ENCODE measurements around the gene DCDC1. TPM values are rescaled to one million over a fixed set of nuclear protein-coding genes. Genes with fewer than 3 reads are reported as not detected.

Gene DCDC1
- total RNA-seq, 1 experiment from 2014 or later: 0.68 TPM

DNA sequence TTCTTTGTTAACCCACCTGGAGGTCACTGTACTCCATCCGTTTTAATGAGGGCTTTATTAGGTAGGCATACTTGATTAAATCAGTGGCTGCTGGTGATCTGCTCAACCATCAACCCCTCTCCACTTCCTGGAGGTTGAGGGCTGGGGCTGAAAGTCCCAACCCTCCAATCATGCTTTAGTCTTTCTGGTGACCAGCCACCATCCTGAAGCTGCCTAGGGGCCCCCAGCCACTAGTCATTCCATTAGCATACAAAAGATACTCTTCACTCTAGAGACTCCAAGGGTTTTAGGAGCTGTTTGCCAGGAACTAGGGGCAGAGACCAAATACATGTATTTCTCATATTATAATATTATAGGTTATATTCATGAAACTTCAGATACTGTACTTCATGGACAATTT is 13.6 kb upstream of the DCDC1 start:
- CTCF ChIA-PET: no interaction called here

DNA sequence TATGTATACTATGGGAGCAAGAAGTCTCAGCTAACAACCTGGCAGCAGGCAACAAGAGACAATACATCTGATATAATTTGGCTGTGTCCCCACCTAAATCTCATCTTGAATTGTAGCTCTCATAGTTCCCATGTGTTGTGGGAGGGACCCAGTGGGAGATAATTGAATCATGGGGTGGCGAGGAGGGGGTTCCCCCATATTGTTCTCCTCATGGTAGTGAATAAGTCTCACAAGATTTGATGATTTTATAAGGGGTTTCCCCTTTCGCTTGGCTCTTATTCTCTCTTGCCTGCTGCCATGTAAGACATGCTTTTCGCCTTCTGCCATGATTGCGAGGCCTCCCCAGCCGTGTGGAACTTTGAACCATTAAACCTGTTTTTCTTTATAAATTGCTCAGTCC is 6.3 kb upstream of the DCDC1 start:
- CTCF ChIA-PET: no interaction called here
- BruUV-seq (replicated peaks): no TSS peak
- intact Hi-C loops (cut with micrococcal nuclease; ENCODE audit: unreplicated experiment): no loop called here
- no peaks in the 10 kb centered on the region for H3K4me1 Mint-ChIP-seq (ENCODE audit: low read depth, unreplicated experiment)
- TF ChIP-seq, protein P1, sequence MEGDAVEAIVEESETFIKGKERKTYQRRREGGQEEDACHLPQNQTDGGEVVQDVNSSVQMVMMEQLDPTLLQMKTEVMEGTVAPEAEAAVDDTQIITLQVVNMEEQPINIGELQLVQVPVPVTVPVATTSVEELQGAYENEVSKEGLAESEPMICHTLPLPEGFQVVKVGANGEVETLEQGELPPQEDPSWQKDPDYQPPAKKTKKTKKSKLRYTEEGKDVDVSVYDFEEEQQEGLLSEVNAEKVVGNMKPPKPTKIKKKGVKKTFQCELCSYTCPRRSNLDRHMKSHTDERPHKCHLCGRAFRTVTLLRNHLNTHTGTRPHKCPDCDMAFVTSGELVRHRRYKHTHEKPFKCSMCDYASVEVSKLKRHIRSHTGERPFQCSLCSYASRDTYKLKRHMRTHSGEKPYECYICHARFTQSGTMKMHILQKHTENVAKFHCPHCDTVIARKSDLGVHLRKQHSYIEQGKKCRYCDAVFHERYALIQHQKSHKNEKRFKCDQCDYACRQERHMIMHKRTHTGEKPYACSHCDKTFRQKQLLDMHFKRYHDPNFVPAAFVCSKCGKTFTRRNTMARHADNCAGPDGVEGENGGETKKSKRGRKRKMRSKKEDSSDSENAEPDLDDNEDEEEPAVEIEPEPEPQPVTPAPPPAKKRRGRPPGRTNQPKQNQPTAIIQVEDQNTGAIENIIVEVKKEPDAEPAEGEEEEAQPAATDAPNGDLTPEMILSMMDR (IDR thresholded peaks at IDR 0.05; ENCODE audit: unreplicated experiment): no peak
- DNase-seq: no peak
- H3K9me3 Mint-ChIP-seq (ENCODE audit: low read depth, unreplicated experiment): no peaks in the 10 kb centered on the region
- H3K36me3 Mint-ChIP-seq (ENCODE audit: insufficient read depth, unreplicated experiment): no peaks in the 10 kb centered on the region
- H3K27ac Mint-ChIP-seq (ENCODE audit: unreplicated experiment): no peak overlapping the region
- no peak overlapping the region for H3K4me3 Mint-ChIP-seq (ENCODE audit: low read depth, unreplicated experiment)
- no peaks in the 10 kb centered on the region for H3K27me3 Mint-ChIP-seq (ENCODE audit: unreplicated experiment)

More for the DNA sequence above, 13.6 kb upstream of the DCDC1 start:
- BruUV-seq (replicated peaks): no TSS peak
- no peak for DNase-seq
- Mint-ChIP-seq H3K4me3 (ENCODE audit: low read depth, unreplicated experiment) (no peak overlapping the region), H3K4me1 (ENCODE audit: low read depth, unreplicated experiment) (no peaks in the 10 kb centered on the region), H3K36me3 (ENCODE audit: insufficient read depth, unreplicated experiment) (no peaks in the 10 kb centered on the region), H3K27ac (ENCODE audit: unreplicated experiment) (no peak overlapping the region), H3K27me3 (ENCODE audit: unreplicated experiment) (no peaks in the 10 kb centered on the region), H3K9me3 (ENCODE audit: low read depth, unreplicated experiment) (peaks cover 6% of the 10 kb centered on the region)
- TF ChIP-seq, protein P1 (IDR thresholded peaks at IDR 0.05; ENCODE audit: unreplicated experiment): no peak
- intact Hi-C loops (cut with micrococcal nuclease; ENCODE audit: unreplicated experiment): no loop called here

DNA sequence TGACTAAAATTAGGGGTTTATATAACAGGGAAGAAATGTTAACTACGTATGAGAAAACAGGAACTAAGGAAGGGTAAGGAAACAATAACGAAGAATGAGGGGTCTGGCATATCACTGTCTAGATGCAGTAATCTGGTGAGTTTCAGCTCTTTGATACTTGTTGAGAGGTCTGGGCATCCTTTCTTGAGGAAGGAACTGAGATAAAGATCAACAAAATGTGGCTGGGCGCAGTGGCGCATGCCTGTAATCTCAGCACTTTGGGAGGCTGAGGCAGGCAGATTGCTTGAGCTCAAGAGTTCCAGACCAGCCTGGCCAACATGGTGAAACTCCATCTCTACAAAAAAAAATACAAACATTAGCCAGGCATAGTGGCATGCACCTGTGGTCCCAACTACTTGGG is 2.7 kb downstream of the DCDC1 start:
- Mint-ChIP-seq H3K4me3 (ENCODE audit: low read depth, unreplicated experiment) (no peak overlapping the region), H3K9me3 (ENCODE audit: low read depth, unreplicated experiment) (no peaks in the 10 kb centered on the region), H3K27me3 (ENCODE audit: unreplicated experiment) (peaks cover 14% of the 10 kb centered on the region), H3K27ac (ENCODE audit: unreplicated experiment) (no peak overlapping the region), H3K36me3 (ENCODE audit: insufficient read depth, unreplicated experiment) (peaks cover 19% of the 10 kb centered on the region), H3K4me1 (ENCODE audit: low read depth, unreplicated experiment) (no peaks in the 10 kb centered on the region)
- TF ChIP-seq, protein P1 (IDR thresholded peaks at IDR 0.05; ENCODE audit: unreplicated experiment): no peak
- intact Hi-C loops (cut with micrococcal nuclease; ENCODE audit: unreplicated experiment): no loop called here
- no TSS peak for BruUV-seq (replicated peaks)
- CTCF ChIA-PET: no interaction called here
- no peak for DNase-seq

DNA sequence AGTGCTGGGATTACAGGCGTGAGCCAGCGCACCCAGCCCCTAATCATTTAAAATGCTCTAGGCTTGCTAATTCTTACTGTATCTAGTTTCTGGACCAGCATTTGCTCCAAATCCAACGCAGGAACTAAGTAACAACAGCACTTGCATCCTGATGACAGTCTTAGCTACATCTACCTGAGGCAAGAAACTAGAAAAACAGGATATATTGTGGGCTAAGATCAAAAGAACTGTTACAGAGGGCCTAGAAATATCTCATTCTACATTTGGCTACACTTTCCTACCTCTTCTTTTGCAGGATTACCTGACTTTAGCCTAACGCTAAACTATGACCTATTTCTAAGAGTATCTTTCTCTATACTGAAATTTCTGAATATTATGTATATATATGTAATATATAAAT is 7.8 kb downstream of the DCDC1 start:
- Mint-ChIP-seq H3K27ac (ENCODE audit: unreplicated experiment) (no peak overlapping the region), H3K9me3 (ENCODE audit: low read depth, unreplicated experiment) (no peaks in the 10 kb centered on the region), H3K4me1 (ENCODE audit: low read depth, unreplicated experiment) (no peaks in the 10 kb centered on the region), H3K27me3 (ENCODE audit: unreplicated experiment) (peaks cover 2% of the 10 kb centered on the region), H3K36me3 (ENCODE audit: insufficient read depth, unreplicated experiment) (no peaks in the 10 kb centered on the region), H3K4me3 (ENCODE audit: low read depth, unreplicated experiment) (no peak overlapping the region)
- no peak for DNase-seq
- TF ChIP-seq, protein P1 (IDR thresholded peaks at IDR 0.05; ENCODE audit: unreplicated experiment): no peak
- CTCF ChIA-PET: no interaction called here
- intact Hi-C loops (cut with micrococcal nuclease; ENCODE audit: unreplicated experiment): no loop called here
- no TSS peak for BruUV-seq (replicated peaks)

DNA sequence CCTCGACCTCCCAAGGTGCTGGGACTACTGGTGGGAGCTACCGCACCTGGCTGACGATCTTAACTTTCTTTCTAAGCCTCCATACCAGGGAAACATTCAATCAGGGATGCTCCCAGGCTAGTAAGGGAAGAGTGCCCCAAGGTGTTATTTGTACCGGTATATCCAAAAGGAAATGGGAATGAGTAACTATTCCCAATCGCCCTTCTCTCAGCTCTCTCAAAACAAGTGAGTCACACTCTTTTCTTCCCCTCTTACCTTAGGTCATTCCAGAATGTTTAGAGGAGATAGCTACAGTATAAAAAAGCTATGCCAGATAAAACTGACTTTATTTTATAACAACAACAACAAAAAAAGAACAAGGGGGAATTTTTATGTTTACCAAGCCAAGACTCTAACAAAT is 13.7 kb downstream of the DCDC1 start:
- H3K4me1 Mint-ChIP-seq (ENCODE audit: low read depth, unreplicated experiment): no peaks in the 10 kb centered on the region
- CTCF ChIA-PET: no interaction called here
- no peaks in the 10 kb centered on the region for H3K27me3 Mint-ChIP-seq (ENCODE audit: unreplicated experiment)
- no peak for DNase-seq
- H3K9me3 Mint-ChIP-seq (ENCODE audit: low read depth, unreplicated experiment): no peaks in the 10 kb centered on the region
- no peak overlapping the region for H3K27ac Mint-ChIP-seq (ENCODE audit: unreplicated experiment)
- no TSS peak for BruUV-seq (replicated peaks)
- H3K4me3 Mint-ChIP-seq (ENCODE audit: low read depth, unreplicated experiment): no peak overlapping the region
- no peaks in the 10 kb centered on the region for H3K36me3 Mint-ChIP-seq (ENCODE audit: insufficient read depth, unreplicated experiment)
- TF ChIP-seq, protein P1 (IDR thresholded peaks at IDR 0.05; ENCODE audit: unreplicated experiment): no peak
- intact Hi-C loops (cut with micrococcal nuclease; ENCODE audit: unreplicated experiment): no loop called here

Data from Calu3 (cell line).